ENCODE measurements around the gene ISG15. TPM values are rescaled to one million over a fixed set of nuclear protein-coding genes. Genes with fewer than 3 reads are reported as not detected.

ISG15 gene
- total and polyA plus RNA-seq, 2 experiments from 2014 or later = 62.3 to 89.6 TPM

DNA sequence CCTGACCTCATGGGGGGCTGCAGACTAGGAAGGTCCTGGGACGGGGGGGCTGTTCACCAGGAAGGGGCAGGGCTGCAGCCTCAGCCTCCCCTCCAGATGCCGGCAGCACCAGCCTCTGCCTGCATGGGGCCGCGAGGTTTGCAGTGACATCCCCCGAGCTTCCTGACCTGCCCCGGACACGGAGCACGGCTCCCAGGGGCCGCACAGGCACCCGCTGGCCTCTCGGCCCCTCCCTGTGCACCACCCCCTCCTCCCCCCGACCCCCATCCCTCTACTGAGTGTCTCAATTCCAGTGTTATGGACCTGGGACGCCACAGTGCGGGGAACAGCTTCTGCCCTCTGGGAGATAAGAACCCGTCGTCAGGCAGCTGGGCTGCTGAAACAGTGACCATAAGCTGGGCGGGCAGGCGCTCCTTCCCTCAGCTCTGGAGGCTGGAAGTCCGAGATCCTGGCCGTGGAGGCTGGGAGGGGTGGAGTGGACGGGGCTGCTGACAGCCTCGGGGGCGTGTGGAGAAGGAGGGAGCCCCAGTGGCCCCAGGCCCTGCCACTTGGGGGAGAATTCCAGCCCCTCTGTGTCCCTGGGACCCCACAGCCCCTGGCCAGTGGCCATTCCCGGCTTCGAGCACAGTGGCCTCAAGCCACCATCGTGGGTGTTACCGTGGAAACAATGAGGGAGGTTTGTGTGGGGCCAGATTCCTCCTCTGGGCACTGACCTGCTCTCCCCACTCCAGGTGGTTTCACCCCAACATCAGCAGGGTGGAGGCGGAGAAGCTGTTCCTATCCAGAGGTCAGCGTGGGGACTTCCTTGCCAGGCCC lies 49.3 kb downstream of the ISG15 start:
- DNase-seq (ENCODE audit: low spot score) = peak; percentile 46
- Histone ChIP-seq H3K4me2 (no peak overlapping the region), H4K20me1 (ENCODE audit: insufficient read depth, poor library complexity, severe bottlenecking) (no peaks in the 10 kb centered on the region), H3K27me3 (peaks cover 30% of the 10 kb centered on the region), H3K9me3 (ENCODE audit: low read depth) (no peaks in the 10 kb centered on the region), H3K36me3 (replicated peaks; ENCODE audit: insufficient read depth, low read depth) (no peaks in the 10 kb centered on the region), H3K79me2 (no peaks in the 10 kb centered on the region), H3K4me3 (no peak overlapping the region), H2AFZ (no peak overlapping the region), H3K4me1 (ENCODE audit: insufficient read depth) (peaks cover 24% of the 10 kb centered on the region), H3K27ac (no peak overlapping the region), H3K9me2 (replicated peaks; ENCODE audit: insufficient read depth) (no peaks in the 10 kb centered on the region)
- TF ChIP-seq EZH2 (IDR thresholded peaks at IDR 0.05; ENCODE audit: borderline replicate concordance) = no peak
- 68% methylated on average over 18 of the region's 29 CpGs for WGBS (ENCODE audit: low lambda C conversion rate, missing lambda C conversion rate)

- no peak for TF ChIP-seq EZH2phosphoT487 (IDR thresholded peaks at IDR 0.05; ENCODE audit: low read depth, severe bottlenecking, unreplicated experiment)
- TF ChIP-seq CTCF (IDR thresholded peaks at IDR 0.05; ENCODE audit: poor library complexity) = no peak
- TF ChIP-seq EZH2 (IDR thresholded peaks at IDR 0.05; ENCODE audit: borderline replicate concordance) = no peak
- Histone ChIP-seq H3K9me3 (ENCODE audit: low read depth) (no peaks in the 10 kb centered on the region), H3K79me2 (no peaks in the 10 kb centered on the region), H3K4me2 (peak overlapping the region; percentile 71), H4K20me1 (ENCODE audit: insufficient read depth, poor library complexity, severe bottlenecking) (no peaks in the 10 kb centered on the region), H3K27me3 (peaks cover 26% of the 10 kb centered on the region), H3K4me1 (ENCODE audit: insufficient read depth) (peaks cover 24% of the 10 kb centered on the region), H3K27ac (peak overlapping the region; percentile 68), H3K36me3 (replicated peaks; ENCODE audit: insufficient read depth, low read depth) (no peaks in the 10 kb centered on the region), H3K9me2 (replicated peaks; ENCODE audit: insufficient read depth) (no peaks in the 10 kb centered on the region), H2AFZ (no peak overlapping the region), H3K4me3 (no peak overlapping the region)
- no peak for DNase-seq (ENCODE audit: low spot score)
- 77% methylated on average over 24 of the region's 24 CpGs for WGBS (ENCODE audit: low lambda C conversion rate, missing lambda C conversion rate)
Measured at GRCh38 chr1:1063261-1063944, 50.1 kb downstream of the ISG15 start.

Small RNA genes within 50 kb of the gene (small RNA-seq; reads per million reads assigned to genes)
- gene AL645608.3 = not detected

Other genes with a start within 250 kb of the ISG15 start
- gene SAMD11, start 89.6 kb upstream of the ISG15 start, total RNA-seq = 9.5 and 10.2 TPM in 2 replicates
- gene SAMD11, start 89.6 kb upstream of the ISG15 start, polyA plus RNA-seq = 17.1 and 20.1 TPM in 2 replicates
- 29.3 and 44.3 TPM in 2 replicates for gene NOC2L, start 54.2 kb upstream of the ISG15 start, total RNA-seq
- gene NOC2L, start 54.2 kb upstream of the ISG15 start, polyA plus RNA-seq = 66.6 and 68.1 TPM in 2 replicates
- 4.1 and 13.8 TPM in 2 replicates for gene KLHL17, start 52.9 kb upstream of the ISG15 start, total RNA-seq
- gene KLHL17, start 52.9 kb upstream of the ISG15 start, polyA plus RNA-seq = 25.0 and 35.4 TPM in 2 replicates
- gene PLEKHN1, start 47.0 kb upstream of the ISG15 start, total RNA-seq = 0.60 and 0.72 TPM in 2 replicates
- gene PLEKHN1, start 47.0 kb upstream of the ISG15 start, polyA plus RNA-seq = 2.4 and 5.6 TPM in 2 replicates
- not detected in 2 replicates for gene PERM1, start 31.4 kb upstream of the ISG15 start, total RNA-seq
- 1.3 and 1.6 TPM in 2 replicates for gene PERM1, start 31.4 kb upstream of the ISG15 start, polyA plus RNA-seq
- gene HES4, start 13.4 kb upstream of the ISG15 start, total RNA-seq = 21.4 and 28.7 TPM in 2 replicates
- 74.5 and 107 TPM in 2 replicates for gene HES4, start 13.4 kb upstream of the ISG15 start, polyA plus RNA-seq
- gene AGRN, start 6.6 kb downstream of the ISG15 start, total RNA-seq = 51.8 and 81.8 TPM in 2 replicates
- gene AGRN, start 6.6 kb downstream of the ISG15 start, polyA plus RNA-seq = 53.3 and 61.2 TPM in 2 replicates
- gene RNF223, start 60.8 kb downstream of the ISG15 start, total RNA-seq = 0.08 and 0.43 TPM in 2 replicates
- 0.88 and 2.6 TPM in 2 replicates for gene RNF223, start 60.8 kb downstream of the ISG15 start, polyA plus RNA-seq
- gene C1orf159, start 102.6 kb downstream of the ISG15 start, total RNA-seq = 7.1 and 9.2 TPM in 2 replicates
- gene C1orf159, start 102.6 kb downstream of the ISG15 start, polyA plus RNA-seq = 21.7 and 25.1 TPM in 2 replicates
- not detected in 2 replicates for gene TTLL10, start 160.4 kb downstream of the ISG15 start, total RNA-seq
- 0.38 and 0.69 TPM in 2 replicates for gene TTLL10, start 160.4 kb downstream of the ISG15 start, polyA plus RNA-seq
- gene TNFRSF18, start 193.1 kb downstream of the ISG15 start, total RNA-seq = not detected in 2 replicates
- gene TNFRSF18, start 193.1 kb downstream of the ISG15 start, polyA plus RNA-seq = 0.86 and 1.3 TPM in 2 replicates
- gene TNFRSF4, start 200.7 kb downstream of the ISG15 start, total RNA-seq = 0.28 TPM in 1 of 2 replicates, not detected in the other
- gene TNFRSF4, start 200.7 kb downstream of the ISG15 start, polyA plus RNA-seq = 0.34 TPM in 1 of 2 replicates, not detected in the other
- 110 and 156 TPM in 2 replicates for gene SDF4, start 218.5 kb downstream of the ISG15 start, total RNA-seq
- gene SDF4, start 218.5 kb downstream of the ISG15 start, polyA plus RNA-seq = 296 and 311 TPM in 2 replicates
- gene B3GALT6, start 218.7 kb downstream of the ISG15 start, total RNA-seq = 28.8 and 28.9 TPM in 2 replicates
- gene B3GALT6, start 218.7 kb downstream of the ISG15 start, polyA plus RNA-seq = 36.3 and 36.9 TPM in 2 replicates
- 3.8 and 4.1 TPM in 2 replicates for gene C1QTNF12, start 233.2 kb downstream of the ISG15 start, total RNA-seq
- 5.2 and 6.6 TPM in 2 replicates for gene C1QTNF12, start 233.2 kb downstream of the ISG15 start, polyA plus RNA-seq

Measured in hepatocyte (in vitro differentiated cells).